DOHH2 (cell line): ENCODE measurements around the gene COX6B2.
A peak's percentile ranks its signal among the peaks of the same experiment; 100 is the strongest.

ENCODE experiments used
- H3F3A ChIP-seq: fragments of 200-600 bp; sonication (generic), shearing (Covaris generic); 2 replicates; pipeline ENCODE4 v1.6.0; 2016; ENCODE audit warnings: antibody characterized with exemption, mild to moderate bottlenecking; ENCODE audit not compliant: control insufficient read depth, insufficient read depth
- H3K27ac ChIP-seq: fragments of 200-600 bp; sonication (generic); 2 replicates; pipeline ENCODE4 v1.5.1; 2014; ENCODE audit warnings: low read depth, mild to moderate bottlenecking, low read length, moderate library complexity
- H3K27me3 ChIP-seq: fragments of 200-600 bp; sonication (generic); 2 replicates; pipeline ENCODE4 v1.6.1; 2014; ENCODE audit warnings: mild to moderate bottlenecking, low read length, mixed read lengths; ENCODE audit not compliant: control insufficient read depth
- H3K36me3 ChIP-seq: fragments of 200-600 bp; sonication (generic); 2 replicates; pipeline ENCODE4 v1.6.1; 2014; ENCODE audit warnings: mild to moderate bottlenecking, low read length, moderate library complexity, mixed read lengths; ENCODE audit not compliant: control insufficient read depth
- H3K4me1 ChIP-seq: fragments of 200-600 bp; sonication (generic); 2 replicates; pipeline ENCODE4 v1.6.1; 2014; ENCODE audit warnings: mild to moderate bottlenecking, low read length, mixed read lengths; ENCODE audit not compliant: control insufficient read depth
- H3K4me2 ChIP-seq: fragments of 200-600 bp; sonication (generic); 2 replicates; pipeline ENCODE4 v1.6.0; 2014; ENCODE audit warnings: mild to moderate bottlenecking, low read length, moderate library complexity
- H3K4me3 ChIP-seq: fragments of 200-600 bp; sonication (generic); 2 replicates; pipeline ENCODE4 v1.5.1; 2014; ENCODE audit warnings: mild to moderate bottlenecking, low read length, mixed read lengths
- H3K79me2 ChIP-seq: fragments of 200-600 bp; sonication (generic); 2 replicates; pipeline ENCODE4 v1.6.1; 2014; ENCODE audit warnings: mild to moderate bottlenecking, low read length, mixed read lengths; ENCODE audit not compliant: control insufficient read depth
- H3K9me2 ChIP-seq: fragments of 200-600 bp; sonication (generic); replicated peaks from 2 replicates; pipeline ENCODE4 v1.6.1; 2014; ENCODE audit warnings: mild to moderate bottlenecking, low read length, mixed read lengths; ENCODE audit not compliant: control insufficient read depth
- H3K9me3 ChIP-seq: fragments of 200-600 bp; sonication (generic); 2 replicates; pipeline ENCODE4 v1.6.1; 2014; ENCODE audit warnings: antibody characterized with exemption, low read length, mixed read lengths; ENCODE audit not compliant: control insufficient read depth, insufficient read depth
- H4K20me1 ChIP-seq: fragments of 200-600 bp; sonication (generic); 2 replicates; pipeline ENCODE4 v1.6.0; 2014; ENCODE audit warnings: low read depth, mild to moderate bottlenecking, antibody characterized with exemption, low read length, moderate library complexity; ENCODE audit not compliant: control insufficient read depth, insufficient read depth
- CTCF ChIP-seq: fragments of 200-600 bp; sonication (generic); IDR thresholded peaks from one replicate; pipeline ENCODE4 v1.5.1; 2014; ENCODE audit warnings: antibody characterized with exemption, mild to moderate bottlenecking, low read depth, low read length; ENCODE audit not compliant: poor library complexity, severe bottlenecking
- EZH2phosphoT487 ChIP-seq: fragments of 200-600 bp; sonication (generic); IDR thresholded peaks from 2 replicates; pipeline ENCODE4 v1.6.1; 2017; ENCODE audit warnings: borderline replicate concordance, mild to moderate bottlenecking, antibody characterized with exemption, low read length, moderate library complexity, mixed read lengths

COX6B2 gene

GRCh38 chr19:55345101-55345817 is 9.3 kb downstream of the COX6B2 start:
- H3K4me1 ChIP-seq: peaks cover 14% of the 10 kb centered on the region
- H4K20me1 ChIP-seq: 0 out of 2 replicates have a peak, but pooled peaks cover 3% of the 10 kb centered on the region
- no peak overlapping the region for H3K4me2 ChIP-seq
- H3F3A ChIP-seq: no peaks in the 10 kb centered on the region
- H3K9me2 ChIP-seq: no peaks in the 10 kb centered on the region
- H3K27ac ChIP-seq: no peak overlapping the region
- no peak overlapping the region for H3K4me3 ChIP-seq
- H3K9me3 ChIP-seq: no peaks in the 10 kb centered on the region
- peaks cover 16% of the 10 kb centered on the region for H3K36me3 ChIP-seq
- TF ChIP-seq EZH2phosphoT487 (no peak), CTCF (no peak)
- no peaks in the 10 kb centered on the region for H3K27me3 ChIP-seq
- peaks cover 16% of the 10 kb centered on the region for H3K79me2 ChIP-seq

DNA sequence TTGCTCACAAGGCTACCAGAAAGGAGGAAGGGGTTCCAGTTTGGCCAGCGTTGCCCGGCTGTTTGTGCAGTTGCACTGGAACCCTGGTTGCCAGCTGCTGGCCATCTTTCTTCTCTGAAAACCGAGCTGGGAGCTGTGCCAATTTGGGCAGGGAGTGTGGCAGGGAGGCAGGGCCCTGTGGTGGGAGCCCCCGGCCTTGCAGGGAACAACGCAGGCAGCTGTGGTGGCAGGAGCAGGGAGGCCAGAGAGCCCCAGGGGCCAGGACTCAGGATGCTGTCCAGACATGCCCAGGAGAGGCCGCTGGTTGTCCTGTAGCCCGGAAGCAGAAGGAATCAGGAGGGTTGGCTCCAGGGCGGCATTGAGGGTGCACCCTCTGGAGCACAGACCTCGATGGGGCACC is 10.1 kb downstream of the COX6B2 start:
- no peak overlapping the region for H3K4me2 ChIP-seq
- no peak for TF ChIP-seq EZH2phosphoT487
- TF ChIP-seq CTCF: no peak
- H3K36me3 ChIP-seq: peaks cover 16% of the 10 kb centered on the region
- no peak overlapping the region for H3K27ac ChIP-seq
- H3F3A ChIP-seq: no peaks in the 10 kb centered on the region
- H3K9me2 ChIP-seq: no peaks in the 10 kb centered on the region
- H4K20me1 ChIP-seq: 0 out of 2 replicates have a peak, but pooled peaks cover 3% of the 10 kb centered on the region
- H3K4me1 ChIP-seq: peaks cover 14% of the 10 kb centered on the region
- H3K4me3 ChIP-seq: no peak overlapping the region
- no peaks in the 10 kb centered on the region for H3K27me3 ChIP-seq
- no peaks in the 10 kb centered on the region for H3K9me3 ChIP-seq
- H3K79me2 ChIP-seq: peaks cover 18% of the 10 kb centered on the region

DNA sequence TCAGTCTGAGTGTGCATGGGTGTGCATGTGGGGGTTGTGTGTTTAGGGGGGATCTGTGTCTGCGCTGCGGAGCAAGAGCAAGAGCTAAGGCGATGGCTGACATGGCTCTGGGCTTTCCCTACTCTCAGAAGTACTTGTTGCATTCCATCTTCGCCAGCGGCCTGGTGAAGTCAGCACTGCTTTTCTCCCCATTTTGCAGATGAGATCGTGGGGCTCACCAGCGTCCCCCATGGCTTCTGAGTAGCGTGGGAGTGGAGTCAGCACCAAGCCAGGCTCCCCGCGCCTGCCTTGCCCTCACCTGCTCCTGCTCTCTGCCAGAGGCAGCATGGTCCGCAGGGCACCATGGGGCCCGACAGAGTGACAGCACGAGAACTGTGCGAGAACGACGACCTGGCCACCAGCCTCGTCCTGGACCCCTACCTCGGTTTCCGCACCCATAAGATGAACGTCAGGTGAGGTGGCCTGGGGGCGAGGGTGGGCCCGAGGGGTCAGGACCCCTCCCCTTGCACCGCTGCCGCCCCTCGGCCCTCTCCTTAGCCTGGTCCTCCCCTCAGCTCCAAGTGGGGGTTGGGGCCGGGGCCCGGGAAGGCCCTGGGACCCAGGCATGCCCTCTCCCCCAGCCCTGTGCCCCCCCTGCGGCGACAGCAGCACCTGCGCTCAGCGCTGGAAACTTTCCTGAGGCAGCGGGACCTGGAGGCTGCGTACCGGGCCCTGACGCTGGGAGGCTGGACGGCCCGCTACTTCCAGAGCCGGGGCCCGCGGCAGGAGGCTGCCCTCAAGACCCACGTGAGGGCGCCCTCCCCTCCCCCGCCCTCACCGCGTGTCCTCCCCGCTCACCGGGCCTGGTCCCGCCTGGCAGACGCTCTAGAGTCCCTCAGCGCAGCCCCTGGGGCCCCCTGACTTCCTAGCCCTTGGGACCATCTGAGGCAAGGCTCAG is 12.7 kb downstream of the COX6B2 start:
- H3K9me3 ChIP-seq: no peaks in the 10 kb centered on the region

More for the DNA sequence above, 12.7 kb downstream of the COX6B2 start:
- H3K4me3 ChIP-seq: peak overlapping the region; percentile 99
- peaks cover 16% of the 10 kb centered on the region for H3K36me3 ChIP-seq
- H3K4me1 ChIP-seq: peaks cover 23% of the 10 kb centered on the region
- 0 out of 2 replicates have a peak, but pooled peaks cover 3% of the 10 kb centered on the region for H4K20me1 ChIP-seq
- no peaks in the 10 kb centered on the region for H3K9me2 ChIP-seq
- peaks cover 18% of the 10 kb centered on the region for H3K79me2 ChIP-seq
- TF ChIP-seq EZH2phosphoT487: no peak
- no peak for TF ChIP-seq CTCF
- H3K27ac ChIP-seq: no peak overlapping the region
- H3K27me3 ChIP-seq: peaks cover 5% of the 10 kb centered on the region
- H3K4me2 ChIP-seq: peak overlapping the region; percentile 92
- H3F3A ChIP-seq: no peaks in the 10 kb centered on the region
